A673 (cell line): ENCODE data around the gene GPR84. TPM values are rescaled to one million over a fixed set of nuclear protein-coding genes. Genes with fewer than 3 reads are reported as not detected.

Experiments
- BruUV-seq: library from RNA; stranded (reverse); fragments of 400-500 nt; replicated peaks from 2 replicates; lab custom pipeline; 2021; lab: Mats Ljungman, UMichigan
- CTCF ChIA-PET: fragments of 300-600 bp; sonication (Branson Sonifier 250); formaldehyde crosslinking; loops from one replicate; lab custom pipeline; 2022; ENCODE audit warnings: antibody characterized with exemption; lab: Charles Lee
- POLR2A ChIA-PET: fragments of 300-600 bp; sonication (Branson Sonifier 250); formaldehyde crosslinking; loops from one replicate; lab custom pipeline; 2022; ENCODE audit warnings: antibody characterized with exemption; ENCODE audit not compliant: low non-redundant PET; lab: Charles Lee
- DNase-seq: peaks from one replicate; pipeline ENCODE4 v3.0.0-alpha.2; 2015; ENCODE audit warnings: low spot score
- H3K27ac ChIP-seq: fragments of 200-600 bp; sonication (generic); 2 replicates; pipeline ENCODE4 v1.5.1; 2016; ENCODE audit warnings: mixed run types, low read depth, mild to moderate bottlenecking, mixed read lengths, antibody characterized with exemption, low read length; ENCODE audit not compliant: poor library complexity, severe bottlenecking
- H3K27me3 ChIP-seq: fragments of 200-600 bp; sonication (generic); replicated peaks from 2 replicates; pipeline ENCODE4 v1.6.1; 2017; ENCODE audit warnings: mixed run types, low read depth, mild to moderate bottlenecking, mixed read lengths, antibody characterized with exemption, low read length; ENCODE audit not compliant: insufficient read depth, poor library complexity
- H3K36me3 ChIP-seq: fragments of 200-600 bp; sonication (generic); 2 replicates; pipeline ENCODE4 v1.6.1; 2016; ENCODE audit warnings: mixed run types, mild to moderate bottlenecking, mixed read lengths, antibody characterized with exemption, low read length; ENCODE audit not compliant: insufficient read depth, poor library complexity, severe bottlenecking
- H3K4me1 ChIP-seq: fragments of 200-600 bp; sonication (generic); 2 replicates; pipeline ENCODE4 v1.6.1; 2017; ENCODE audit warnings: mixed run types, mild to moderate bottlenecking, mixed read lengths, antibody characterized with exemption, low read length; ENCODE audit not compliant: insufficient read depth, poor library complexity, severe bottlenecking
- H3K4me3 ChIP-seq: fragments of 200-600 bp; sonication (generic); 2 replicates; pipeline ENCODE4 v1.5.1; 2016; ENCODE audit warnings: low read depth, mixed run types, mild to moderate bottlenecking, mixed read lengths, low read length; ENCODE audit not compliant: poor library complexity, severe bottlenecking
- H3K9me3 ChIP-seq: fragments of 200-600 bp; sonication (generic); 2 replicates; pipeline ENCODE4 v1.6.1; 2016; ENCODE audit warnings: mixed run types, low read depth, mild to moderate bottlenecking, mixed read lengths, antibody characterized with exemption, low read length; ENCODE audit not compliant: poor library complexity, severe bottlenecking
- EZH2 ChIP-seq: fragments of 200-600 bp; sonication (generic); IDR thresholded peaks from 2 replicates; pipeline ENCODE4 v1.6.1; 2017; ENCODE audit warnings: borderline replicate concordance, low read depth, mild to moderate bottlenecking, mixed read lengths, antibody characterized with exemption, low read length; ENCODE audit not compliant: poor library complexity, severe bottlenecking
- intact Hi-C: fragments of 100-400 bp; cut with micrococcal nuclease; formaldehyde crosslinking; loops from one replicate; pipeline ENCODE4 v1.10.0; 2022; ENCODE audit not compliant: unreplicated experiment
- total RNA-seq: library from RNA; stranded (reverse); gene quantifications from 2 replicates; pipeline ENCODE4 v1.2.3, GENCODE V29; 2021
- TF ChIP-seq, protein P1 (sequence below): fragments of 300-800, 200-600 bp; sonication (generic); conservative IDR thresholded peaks from 2 replicates; pipeline ENCODE4 v1.5.1; 2017; ENCODE audit warnings: low read depth, mild to moderate bottlenecking, antibody characterized with exemption, low read length, moderate library complexity, mixed read lengths

GPR84 gene
- total RNA-seq, 1 experiment from 2014 or later, result not detected

DNA sequence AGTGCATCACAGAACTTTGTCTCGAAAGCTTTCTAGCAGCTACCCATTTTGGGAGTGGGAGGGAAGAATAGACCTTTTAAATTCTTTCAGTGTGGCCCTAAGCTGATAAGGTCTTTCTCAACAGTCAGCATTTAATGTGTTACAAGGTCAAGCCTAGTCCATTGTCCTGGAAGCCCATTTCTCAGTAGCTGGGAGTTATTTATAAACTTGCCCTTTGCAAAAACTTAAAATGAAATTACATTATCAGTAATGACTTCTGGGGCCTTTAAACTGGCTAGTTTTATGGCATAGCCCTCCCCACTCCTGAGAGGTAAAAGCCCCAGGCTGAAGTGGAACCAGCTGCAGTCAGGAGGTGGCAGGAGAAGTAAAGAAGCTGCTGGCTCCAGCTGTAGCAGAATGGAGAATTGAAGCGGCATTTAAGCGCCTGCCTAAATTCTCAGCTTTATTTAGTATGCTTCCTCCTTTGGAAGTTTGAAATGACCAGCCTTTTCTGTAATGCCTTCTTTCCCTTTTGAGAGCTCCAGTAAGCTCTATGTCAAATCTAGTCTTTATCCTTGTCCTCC lies 26.9 kb downstream of the GPR84 start:
- Histone ChIP-seq H3K4me1 (peaks cover 11% of the 10 kb centered on the region), H3K9me3 (no peaks in the 10 kb centered on the region), H3K4me3 (no peak overlapping the region), H3K27me3 (no peaks in the 10 kb centered on the region), H3K27ac (no peak overlapping the region), H3K36me3 (peaks cover 16% of the 10 kb centered on the region)
- no peak for TF ChIP-seq EZH2
- TF ChIP-seq, protein P1, sequence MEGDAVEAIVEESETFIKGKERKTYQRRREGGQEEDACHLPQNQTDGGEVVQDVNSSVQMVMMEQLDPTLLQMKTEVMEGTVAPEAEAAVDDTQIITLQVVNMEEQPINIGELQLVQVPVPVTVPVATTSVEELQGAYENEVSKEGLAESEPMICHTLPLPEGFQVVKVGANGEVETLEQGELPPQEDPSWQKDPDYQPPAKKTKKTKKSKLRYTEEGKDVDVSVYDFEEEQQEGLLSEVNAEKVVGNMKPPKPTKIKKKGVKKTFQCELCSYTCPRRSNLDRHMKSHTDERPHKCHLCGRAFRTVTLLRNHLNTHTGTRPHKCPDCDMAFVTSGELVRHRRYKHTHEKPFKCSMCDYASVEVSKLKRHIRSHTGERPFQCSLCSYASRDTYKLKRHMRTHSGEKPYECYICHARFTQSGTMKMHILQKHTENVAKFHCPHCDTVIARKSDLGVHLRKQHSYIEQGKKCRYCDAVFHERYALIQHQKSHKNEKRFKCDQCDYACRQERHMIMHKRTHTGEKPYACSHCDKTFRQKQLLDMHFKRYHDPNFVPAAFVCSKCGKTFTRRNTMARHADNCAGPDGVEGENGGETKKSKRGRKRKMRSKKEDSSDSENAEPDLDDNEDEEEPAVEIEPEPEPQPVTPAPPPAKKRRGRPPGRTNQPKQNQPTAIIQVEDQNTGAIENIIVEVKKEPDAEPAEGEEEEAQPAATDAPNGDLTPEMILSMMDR, result no peak
- DNase-seq, result no peak
- CTCF ChIA-PET, result interaction anchor here (0.6 to 1.2 kb wide), 3 partner anchors 31 to 373 kb away, joined by 3 to 6 read pairs (median 3); no protein-coding TSS in a partner anchor
- POLR2A ChIA-PET, result interaction anchor here (0.5 kb wide), 1 partner anchor 109 kb away, joined by 3 read pairs; no protein-coding TSS in a partner anchor
- intact Hi-C loops, result loop anchor here (2.0 kb wide), 1 partner anchor 31 kb away; no protein-coding TSS in a partner anchor
- no TSS peak for BruUV-seq

DNA sequence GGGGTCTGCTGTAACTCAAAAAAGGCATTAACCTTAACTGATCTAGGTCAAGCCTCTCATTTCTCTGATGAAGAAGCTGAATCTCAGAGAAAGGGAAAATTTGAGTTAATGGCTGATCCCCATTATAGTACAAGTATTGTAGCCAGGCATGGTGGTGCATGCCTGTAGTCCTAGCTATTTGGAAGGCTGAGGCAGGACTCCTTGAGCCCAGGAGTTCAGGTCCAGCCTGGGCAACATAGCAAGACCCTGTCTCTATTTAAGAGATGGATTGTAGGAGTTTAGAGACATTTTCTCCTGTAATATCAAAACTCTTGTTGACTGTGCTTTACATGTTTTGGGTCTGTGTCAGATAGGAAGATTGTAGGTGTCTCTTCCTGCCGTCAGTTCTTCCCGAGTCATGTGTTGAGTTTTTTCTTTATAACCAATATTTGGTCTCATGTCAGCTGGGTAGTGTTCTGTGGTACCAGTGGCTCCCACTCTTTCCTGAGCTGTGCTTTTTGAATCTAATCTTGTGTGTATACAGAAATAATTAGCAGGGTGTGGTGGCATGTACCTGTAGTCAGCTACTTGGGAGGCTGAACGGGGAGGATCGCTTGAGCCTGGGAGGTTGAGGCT lies 30.8 kb downstream of the GPR84 start:
- Histone ChIP-seq H3K36me3 (peaks cover 6% of the 10 kb centered on the region), H3K27me3 (no peaks in the 10 kb centered on the region), H3K9me3 (no peaks in the 10 kb centered on the region), H3K27ac (no peak overlapping the region), H3K4me1 (peaks cover 11% of the 10 kb centered on the region), H3K4me3 (no peak overlapping the region)
- no peak for DNase-seq
- BruUV-seq, result no TSS peak
- TF ChIP-seq, protein P1, result no peak
- TF ChIP-seq EZH2, result no peak
- CTCF ChIA-PET, result interaction anchor here (1.2 kb wide), 1 partner anchor 66 kb away, joined by 3 read pairs; no protein-coding TSS in a partner anchor
- intact Hi-C loops, result no loop called here
- POLR2A ChIA-PET, result no interaction called here

DNA sequence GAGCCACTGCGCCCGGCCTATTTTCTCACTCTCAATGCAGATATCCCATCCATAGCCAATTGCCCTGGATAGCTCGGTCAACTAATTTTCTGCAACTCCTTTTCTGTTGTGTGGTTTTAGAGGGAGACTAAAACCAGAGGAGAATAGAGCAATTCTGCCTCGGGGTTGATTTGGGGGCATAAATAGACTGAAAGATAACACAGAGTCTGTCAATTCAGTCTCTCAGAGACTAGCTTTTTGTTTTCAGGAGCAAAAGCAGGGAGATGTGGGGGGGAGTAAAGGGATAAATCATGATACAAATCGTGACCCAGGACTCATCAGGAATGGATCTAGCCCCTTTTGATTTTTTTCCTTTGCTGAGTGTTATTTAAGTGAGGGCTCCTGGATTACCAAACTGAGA lies 32.8 kb downstream of the GPR84 start:
- no peaks in the 10 kb centered on the region for H3K9me3 ChIP-seq
- no peak for DNase-seq
- ChIA-PET POLR2A (no interaction called here), CTCF (no interaction called here)
- H3K27ac ChIP-seq, result no peak overlapping the region
- H3K4me1 ChIP-seq, result peaks cover 5% of the 10 kb centered on the region
- H3K27me3 ChIP-seq, result no peaks in the 10 kb centered on the region
- peaks cover 6% of the 10 kb centered on the region for H3K36me3 ChIP-seq
- intact Hi-C loops, result no loop called here
- H3K4me3 ChIP-seq, result no peak overlapping the region
- TF ChIP-seq EZH2, result no peak
- TF ChIP-seq, protein P1, result no peak
- no TSS peak for BruUV-seq
